Peyer's patch (tissue), 4 donors: ENCODE results near the gene IFRD2.
A peak's percentile ranks its signal among the peaks of the same experiment; 100 is the strongest.

ENCODE experiments used
- CTCF ChIP-seq, 6 experiments: fragments of 450-650 bp in 4 of 6; fragments of 200-600 bp in 2 of 6; sonication (generic) in 1 of 6; IDR thresholded peaks; one replicate each; pipeline ENCODE4 v1.5.1; 2017 to 2019; ENCODE audit warnings: antibody characterized with exemption in 6 of 6, mild to moderate bottlenecking in 3 of 6, moderate library complexity in 1 of 6
- POLR2A ChIP-seq, 2 donors: fragments of 450-650 bp; IDR thresholded peaks; one replicate each; pipeline ENCODE4 v1.5.1; 2017; ENCODE audit warnings: antibody characterized with exemption in 2 of 2, mild to moderate bottlenecking in 2 of 2, moderate library complexity in 2 of 2

GRCh38 chr3:50264964-50265485 is 27.2 kb downstream of the IFRD2 start:
- TF ChIP-seq POLR2A (IDR thresholded peaks at IDR 0.05) (peak in 1 of 2 donors; percentile 32), CTCF (IDR thresholded peaks at IDR 0.05) (no peak)
